ENCODE results near the gene MIS18BP1.
"Not testable (repeated sequence)": the region's sequence is repeated elsewhere in the genome, so short reads cannot be mapped to it uniquely, and the experiment has no call there.

The MIS18BP1 gene

DNA sequence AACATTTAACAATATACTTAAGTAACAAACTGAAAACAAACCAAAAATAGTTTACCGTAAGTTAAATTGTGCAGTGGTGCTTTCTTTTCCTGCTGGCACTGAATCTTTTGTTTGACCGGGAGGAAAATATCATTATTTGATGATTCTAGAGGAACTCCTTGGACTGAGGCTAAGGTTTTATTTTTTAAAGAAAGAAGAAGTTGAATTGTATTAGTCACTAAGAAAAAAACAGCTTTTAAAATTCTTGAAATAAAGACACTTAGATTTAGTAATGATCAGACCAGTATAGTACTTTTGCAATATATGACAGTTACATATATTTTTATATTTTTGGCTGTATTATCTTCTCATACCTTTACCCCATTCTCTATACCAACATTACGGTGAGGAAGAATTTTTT, 10.3 kb downstream of the MIS18BP1 start:
- DNase-seq = no peak

DNA sequence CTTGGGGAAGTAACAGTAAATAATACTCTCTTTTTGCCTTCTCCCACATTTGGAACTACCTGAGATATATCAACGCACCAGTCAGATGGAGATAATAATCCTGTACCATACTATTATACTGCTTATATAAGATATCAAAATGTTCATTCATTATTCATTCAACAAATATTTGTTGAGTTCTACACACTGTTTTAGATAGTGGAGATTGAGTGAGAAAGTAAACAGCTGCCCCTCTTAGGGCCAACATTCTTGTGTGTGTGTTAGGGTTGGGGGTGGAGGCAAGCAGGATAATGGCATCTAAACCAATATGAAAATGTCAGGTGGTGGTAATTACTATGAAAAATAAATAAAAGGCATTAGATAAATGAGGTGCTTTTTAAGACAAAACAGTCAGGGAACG, 14.0 kb downstream of the MIS18BP1 start:
- no peak for DNase-seq

DNA sequence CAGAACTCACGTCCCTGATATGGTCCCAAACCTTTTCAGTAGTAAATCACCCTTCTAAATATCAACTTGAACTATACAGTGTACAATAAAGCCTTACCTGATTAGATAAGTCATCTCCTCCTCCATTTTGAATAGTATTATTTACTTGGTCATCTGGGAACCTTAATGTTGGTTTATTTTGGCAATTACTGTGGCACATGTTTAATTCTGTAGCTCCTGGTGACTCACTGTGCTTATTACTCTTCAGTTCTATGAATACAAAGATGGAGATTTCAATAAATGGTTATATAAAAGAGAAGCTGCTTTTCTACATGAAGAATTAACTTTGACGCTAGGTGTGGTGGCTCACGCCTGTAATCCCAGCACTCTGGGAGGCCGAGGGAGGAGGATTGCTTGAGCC, 25.4 kb downstream of the MIS18BP1 start:
- DNase-seq = no peak

DNA sequence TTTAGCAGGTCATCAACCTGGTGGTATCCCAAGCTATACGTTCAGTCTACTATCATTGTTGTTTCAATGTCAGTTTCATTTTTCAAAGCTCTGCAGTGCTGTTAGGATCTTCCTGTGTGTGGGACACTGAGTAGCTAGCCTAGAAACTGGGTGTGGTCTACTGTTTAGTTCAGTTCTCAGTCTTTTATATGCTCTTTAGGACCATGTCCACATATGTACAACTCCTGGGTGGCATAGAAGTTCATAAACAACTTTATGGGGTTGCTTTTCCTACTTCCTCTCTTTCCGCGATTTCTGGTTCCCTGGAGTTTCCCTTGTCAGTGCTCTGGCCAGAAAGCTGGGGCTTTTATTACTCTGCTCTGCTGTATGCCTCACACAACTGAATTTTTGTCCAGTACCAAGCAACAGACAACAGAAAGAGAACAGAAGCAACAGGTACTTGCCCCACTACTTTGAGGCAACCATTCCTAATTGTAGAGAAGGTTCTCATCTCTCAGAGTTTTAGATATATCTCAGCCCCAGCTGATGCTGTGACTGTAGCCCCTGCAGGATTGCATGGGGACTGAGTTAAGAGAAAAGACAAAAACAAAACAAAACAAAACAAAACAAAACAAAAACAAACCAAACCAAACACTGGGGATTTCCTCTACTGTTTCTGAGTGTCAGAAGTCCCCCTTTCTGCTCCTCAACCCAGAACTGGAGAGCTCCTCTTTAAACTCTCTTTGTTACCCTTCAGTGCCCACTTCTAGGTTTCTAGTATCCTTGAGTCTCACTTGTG, 30.3 kb downstream of the MIS18BP1 start:
- DNase-seq = no peak

DNA sequence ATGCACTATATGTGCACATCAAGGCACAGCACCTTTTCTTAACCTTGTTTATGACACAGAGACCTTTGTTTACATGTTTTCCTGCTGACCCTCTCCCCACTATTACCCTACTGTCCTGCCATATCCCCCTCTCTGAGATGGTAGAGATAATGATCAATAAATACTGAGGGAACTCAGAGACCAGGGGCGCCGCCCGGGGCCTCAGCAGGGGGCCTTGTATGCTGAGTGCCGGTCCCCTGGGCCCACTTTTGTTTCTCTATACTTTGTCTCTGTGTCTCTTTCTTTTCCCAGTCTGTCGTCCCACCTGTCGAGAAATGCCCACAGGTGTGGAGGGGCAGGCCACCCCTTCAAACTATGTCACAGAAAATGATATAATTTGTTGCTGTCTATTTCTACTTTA, 38.7 kb downstream of the MIS18BP1 start:
- not testable (repeated sequence) for DNase-seq

DNA sequence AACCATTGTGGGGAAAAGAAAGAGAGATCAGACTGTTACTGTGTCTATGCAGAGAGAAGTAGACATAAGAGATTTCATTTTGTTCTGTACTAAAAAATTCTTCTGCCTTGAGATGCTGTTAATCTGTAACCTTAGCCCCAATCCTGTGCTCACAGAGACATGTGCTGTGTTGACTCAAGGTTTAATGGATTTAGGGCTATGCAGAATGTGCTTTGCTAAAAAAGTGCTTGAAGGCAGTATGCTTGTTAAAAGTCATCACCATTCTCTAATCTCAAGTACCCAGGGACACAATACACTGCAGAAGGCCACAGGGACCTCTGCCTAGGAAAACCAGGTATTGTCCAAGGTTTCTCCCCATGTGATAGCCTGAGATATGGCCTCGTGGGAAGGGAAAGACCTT, 39.3 kb downstream of the MIS18BP1 start:
- not testable (repeated sequence) for DNase-seq

DNA sequence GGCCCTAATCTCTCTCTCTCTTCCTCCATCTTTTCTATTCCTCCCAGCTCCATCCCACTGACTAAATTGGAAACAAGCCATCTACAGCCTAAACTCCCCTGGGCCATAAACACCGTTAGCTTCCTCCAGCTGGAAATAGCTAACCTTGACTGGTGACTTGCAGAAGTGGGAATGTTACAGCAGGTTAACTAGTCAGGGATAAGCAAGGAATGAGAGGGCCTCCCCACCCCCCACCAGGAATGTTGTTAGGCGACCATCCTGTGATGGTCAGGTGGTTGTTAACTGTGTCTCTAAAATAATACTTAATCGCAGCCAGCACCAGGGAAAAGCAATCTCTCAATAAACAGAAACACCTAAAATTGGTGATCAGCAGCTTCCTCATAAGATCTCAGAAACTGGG, 40.8 kb downstream of the MIS18BP1 start:
- DNase-seq = no peak

DNA sequence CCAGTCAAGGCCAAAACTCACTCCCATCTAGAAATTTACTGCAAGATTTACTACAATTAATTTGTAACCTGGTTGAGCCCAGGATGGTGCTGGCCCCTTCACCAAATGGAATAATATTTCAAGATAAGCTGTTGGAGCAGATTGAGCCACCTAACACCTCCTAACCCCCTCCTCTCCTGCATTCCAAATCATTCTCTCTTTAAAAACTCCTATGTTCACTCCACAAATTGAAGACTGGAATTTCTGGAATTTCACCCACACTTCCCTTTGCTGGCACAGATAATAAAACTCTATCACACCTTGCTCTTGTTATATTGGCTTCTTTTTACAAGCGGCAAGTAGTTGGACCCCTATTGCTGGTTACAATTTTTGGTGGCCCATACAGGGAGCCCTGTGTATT, 41.7 kb downstream of the MIS18BP1 start:
- DNase-seq = no peak

DNA sequence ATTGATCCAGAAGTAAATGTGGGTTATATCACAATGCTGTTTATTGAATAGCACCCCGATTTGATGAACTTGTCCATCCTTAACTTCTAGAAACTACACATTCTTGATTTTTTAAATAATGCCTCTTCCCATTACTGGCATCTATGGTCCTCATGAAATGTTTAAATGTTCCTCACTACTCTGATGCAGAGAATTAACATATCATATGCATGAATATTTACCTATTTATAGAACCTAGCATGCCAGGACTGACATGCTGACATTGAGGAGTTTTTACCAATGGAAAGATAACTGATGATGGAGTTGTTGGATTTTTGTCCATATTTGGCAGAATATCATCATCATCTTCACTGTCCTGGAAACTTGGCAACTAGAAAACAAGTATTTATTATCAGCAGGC, 42.8 kb downstream of the MIS18BP1 start:
- no peak for DNase-seq

DNA sequence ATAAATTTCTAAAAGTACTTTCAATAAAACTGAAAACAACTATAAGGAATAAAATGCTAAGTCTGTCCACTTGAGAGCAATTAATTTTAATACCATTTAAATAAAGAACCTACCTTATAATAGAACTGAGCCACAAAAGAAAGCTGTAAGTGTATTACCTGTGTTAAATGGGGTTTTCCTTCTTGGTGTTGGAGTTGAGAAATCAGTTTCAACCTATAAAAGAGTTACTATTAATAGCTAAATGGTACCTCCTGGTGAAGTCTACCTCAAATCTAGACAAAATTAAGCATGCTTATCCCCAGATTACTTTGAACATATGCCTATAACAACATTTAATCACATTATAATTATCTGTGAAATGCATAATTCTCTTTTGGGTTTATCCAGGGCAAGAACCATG, 48.8 kb downstream of the MIS18BP1 start:
- no peak for DNase-seq

DNA sequence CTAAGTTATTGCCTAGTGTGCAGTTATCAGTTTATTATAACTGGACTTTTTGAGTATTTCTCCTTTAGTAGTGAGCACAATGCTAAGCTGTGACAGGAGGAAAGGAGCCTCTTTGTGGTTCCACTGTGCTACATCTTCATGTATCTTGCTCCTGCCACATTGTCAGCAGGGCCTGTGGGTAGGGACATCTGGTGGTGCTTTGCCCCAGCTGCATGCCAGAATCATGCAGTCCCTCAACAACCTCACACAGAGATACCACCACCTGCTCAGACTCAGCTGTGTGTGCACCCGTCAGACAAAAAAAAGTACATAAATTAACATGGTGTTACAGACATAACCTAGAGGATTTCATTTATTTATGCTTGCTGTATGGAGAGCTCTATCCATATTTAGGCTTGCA, 51.1 kb downstream of the MIS18BP1 start:
- no peak for DNase-seq

DNA sequence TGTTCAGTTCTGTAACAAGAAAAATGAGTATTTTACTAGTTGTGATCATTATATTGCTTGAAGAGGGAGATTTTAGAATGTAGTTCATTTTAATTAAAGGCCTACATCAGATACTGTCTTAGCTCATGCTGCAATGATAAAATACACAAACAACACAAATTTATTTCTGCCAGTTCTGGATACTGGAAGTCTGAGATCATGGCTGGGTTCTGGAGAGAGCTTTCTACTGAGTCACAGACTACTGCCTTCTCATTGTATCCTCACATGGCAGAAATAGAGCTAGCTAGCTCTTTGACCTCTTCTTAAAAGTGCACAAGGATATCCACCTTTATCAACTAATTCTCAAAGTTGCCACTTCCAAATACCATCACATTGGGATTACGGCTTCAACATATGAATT, 53.8 kb downstream of the MIS18BP1 start:
- DNase-seq = no peak

DNA sequence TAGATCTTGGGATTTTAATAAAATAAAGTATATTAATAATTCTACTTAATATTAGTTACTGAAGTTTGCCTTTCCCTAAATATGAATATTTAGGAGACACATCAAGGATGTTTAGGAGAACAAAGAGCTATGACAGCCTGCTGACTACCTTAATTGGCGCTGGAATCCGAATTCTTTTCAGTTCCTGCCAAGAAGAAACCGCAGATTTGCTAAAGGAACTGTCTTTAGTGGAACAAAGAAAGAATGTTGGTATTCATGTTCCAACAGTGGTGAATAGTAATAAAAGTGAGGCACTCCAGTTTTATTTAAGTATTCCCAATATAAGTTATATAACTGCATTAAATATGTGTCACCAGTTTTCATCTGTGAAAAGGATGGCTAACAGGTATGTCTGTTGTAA, 54.5 kb downstream of the MIS18BP1 start:
- DNase-seq = no peak

DNA sequence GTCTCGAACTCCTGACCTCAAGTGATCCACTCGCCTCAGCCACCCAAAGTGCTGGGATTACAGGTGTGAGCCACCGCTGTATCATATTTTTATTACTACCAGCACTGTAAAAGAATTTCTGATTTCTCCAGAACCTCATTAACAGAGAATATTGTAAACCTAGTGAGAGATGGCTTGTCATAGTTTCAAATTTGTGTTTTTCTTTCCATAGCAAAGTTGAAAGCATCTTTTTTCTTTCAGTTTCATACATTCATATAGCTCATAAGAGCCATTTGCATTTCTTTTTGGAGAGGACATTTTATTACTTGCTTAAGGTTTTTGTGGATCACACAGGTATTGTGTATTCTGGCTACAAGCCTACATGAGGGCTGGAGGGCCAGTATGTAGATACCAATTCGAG, 58.0 kb downstream of the MIS18BP1 start:
- DNase-seq = no peak

DNA sequence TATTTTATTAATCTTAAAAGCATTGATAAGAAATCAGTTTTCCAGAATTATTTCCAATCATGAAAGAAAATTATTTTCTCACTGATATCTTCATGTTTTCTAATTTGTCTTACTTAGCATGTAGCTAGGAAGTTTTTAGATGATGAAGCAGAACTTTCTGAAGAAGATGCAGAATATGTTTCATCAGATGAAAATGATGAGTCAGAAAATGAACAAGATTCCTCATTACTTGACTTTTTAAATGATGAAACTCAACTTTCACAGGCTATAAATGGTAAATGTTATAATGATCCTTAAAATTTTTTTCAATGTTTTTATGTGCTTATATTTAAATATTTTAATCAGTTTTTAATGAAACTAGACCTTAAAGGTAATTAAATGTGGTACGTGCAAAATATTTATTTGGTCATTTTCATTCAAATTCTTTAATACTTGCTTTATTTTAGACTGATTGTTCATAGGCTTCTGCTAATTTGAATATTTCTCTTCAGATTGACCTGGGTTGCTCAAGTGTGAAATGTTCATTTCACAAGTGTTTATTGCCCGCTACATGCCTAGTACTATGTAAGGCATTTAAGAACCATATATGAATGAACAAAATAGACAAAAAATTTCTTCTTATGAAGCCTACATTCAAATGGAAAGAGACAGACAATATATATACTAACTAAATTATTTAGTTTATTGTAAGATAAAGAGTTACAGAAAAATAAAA, 67.7 kb downstream of the MIS18BP1 start:
- no peak for DNase-seq

DNA sequence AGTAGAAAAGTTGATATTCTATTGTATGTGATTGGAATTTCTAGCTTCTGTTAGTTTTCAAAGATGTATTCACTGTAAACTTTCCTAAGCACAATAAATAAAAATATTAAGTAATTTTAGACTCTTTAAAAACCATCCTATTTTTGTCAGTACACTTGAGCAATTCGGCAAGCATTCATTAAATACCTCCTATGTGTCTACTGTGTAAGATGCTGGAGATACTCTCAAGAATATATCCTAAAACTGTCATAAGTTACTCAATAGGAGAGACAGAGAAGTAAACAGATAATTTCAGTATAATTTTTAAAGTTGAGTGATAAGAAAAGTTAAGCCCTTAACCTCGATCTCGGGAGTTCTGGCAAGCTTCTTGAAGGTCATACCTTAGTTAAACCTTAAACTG, 71.2 kb downstream of the MIS18BP1 start:
- no peak for DNase-seq

DNA sequence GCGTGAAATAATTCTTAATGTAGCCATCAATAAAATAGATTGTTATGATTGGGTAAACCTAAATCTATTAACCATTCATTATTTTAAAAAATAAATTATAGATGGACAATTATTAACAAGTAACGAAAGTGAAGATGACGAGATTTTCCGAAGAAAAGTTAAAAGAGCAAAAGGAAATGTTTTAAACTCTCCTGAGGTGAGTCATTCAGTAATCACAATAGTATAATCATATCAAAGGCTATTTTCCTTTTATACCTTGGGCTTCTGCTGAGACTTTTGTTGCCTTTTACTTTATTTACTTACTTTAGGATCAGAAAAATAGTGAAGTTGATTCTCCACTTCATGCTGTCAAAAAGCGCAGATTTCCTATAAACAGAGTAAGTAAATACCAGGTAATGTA, 71.7 kb downstream of the MIS18BP1 start:
- no peak for DNase-seq

DNA sequence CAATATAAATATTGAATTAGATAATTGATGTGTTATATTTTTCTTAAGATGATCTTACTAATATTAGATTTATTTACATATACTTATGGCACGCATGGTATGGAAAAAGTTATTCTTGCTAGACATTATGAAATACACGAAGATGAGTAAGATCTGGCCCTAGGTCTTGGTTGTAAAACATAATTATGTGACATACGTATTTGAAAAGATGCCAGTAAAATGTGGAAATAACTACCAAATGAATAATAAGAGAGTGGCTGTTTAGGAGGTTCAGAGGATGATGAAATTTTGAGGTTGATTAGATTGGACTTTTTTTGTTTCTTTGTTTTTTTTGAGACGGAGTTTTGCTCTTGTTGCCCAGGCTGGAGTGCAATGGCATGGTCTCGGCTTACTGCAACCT, 75.9 kb downstream of the MIS18BP1 start:
- no peak for DNase-seq

DNA sequence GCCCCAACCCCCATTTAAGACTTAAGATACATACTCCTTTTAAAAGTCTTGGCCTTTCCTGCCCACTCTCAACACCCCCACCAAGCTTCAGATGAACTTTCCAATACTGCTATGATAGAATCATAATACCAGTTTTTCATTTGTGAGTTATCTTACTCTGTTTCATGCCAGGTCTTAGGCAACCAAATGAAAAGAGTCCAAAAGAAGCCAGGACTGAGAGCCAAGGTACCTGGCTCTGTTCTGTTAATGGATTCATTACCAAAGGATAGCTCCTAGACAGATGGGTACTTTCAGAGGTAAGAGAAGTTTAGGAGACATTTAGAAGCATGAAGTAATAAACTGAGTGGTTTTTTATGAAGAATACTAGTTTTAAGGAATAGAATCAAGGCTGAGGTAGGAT, 83.1 kb downstream of the MIS18BP1 start:
- DNase-seq = no peak

DNA sequence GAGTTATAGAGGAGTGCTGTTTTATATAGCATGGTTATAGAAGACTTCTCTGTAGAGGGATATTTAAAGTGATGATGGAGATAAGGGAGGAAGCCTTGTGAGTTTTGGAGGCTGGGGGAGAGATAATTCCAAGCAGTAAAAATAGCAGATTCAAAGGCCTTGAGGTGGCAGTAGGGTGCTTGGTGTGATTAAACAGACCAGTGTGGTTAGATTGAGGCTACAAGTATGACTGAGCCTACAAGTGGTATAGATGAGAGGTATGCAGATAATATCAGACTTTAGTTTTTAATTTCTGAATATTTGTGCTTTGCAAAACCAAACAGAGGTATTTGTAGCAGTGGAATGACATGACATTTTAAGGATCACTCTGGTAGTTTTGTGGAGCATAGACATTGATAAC, 96.9 kb downstream of the MIS18BP1 start:
- no peak for DNase-seq
